HL-60 (cell line): ENCODE results near the gene PARP16.

Experiments
- CTCF ChIP-seq: IDR thresholded peaks from one replicate; pipeline ENCODE4 v1.5.1; 2011; ENCODE audit warnings: low read length, control low read depth, inconsistent platforms; ENCODE audit not compliant: insufficient read depth
- GABPA ChIP-seq: IDR thresholded peaks from 2 replicates; pipeline ENCODE4 v1.6.1; 2012; ENCODE audit warnings: low read depth
- POLR2AphosphoS5 ChIP-seq: IDR thresholded peaks from 2 replicates; pipeline ENCODE4 v1.6.1; 2012; ENCODE audit warnings: low read depth
- REST ChIP-seq: IDR thresholded peaks from 2 replicates; pipeline ENCODE4 v1.6.1; 2012; ENCODE audit warnings: low read depth; ENCODE audit not compliant: insufficient replicate concordance
- SPI1 ChIP-seq: IDR thresholded peaks from 2 replicates; pipeline ENCODE4 v1.6.1; 2012; ENCODE audit warnings: low read depth, mild to moderate bottlenecking, borderline replicate concordance

- TF ChIP-seq REST, result no peak
- TF ChIP-seq CTCF, result no peak
- no peak for TF ChIP-seq POLR2AphosphoS5
- no peak for TF ChIP-seq GABPA
- no peak for TF ChIP-seq SPI1
Measured at GRCh38 chr15:65254356-65254755, 32.3 kb downstream of the PARP16 start.
